Gastrocnemius medialis (tissue), 4 donors: ENCODE data around the gene PLD1. TPM values are rescaled to one million over a fixed set of nuclear protein-coding genes. Genes with fewer than 3 reads are reported as not detected.

Source experiments
- ATAC-seq, 2 donors: fragments of 150-250 bp; one replicate each; pipeline ENCODE4 v1.9.1; 2016
- DNase-seq, 2 donors: peaks; one replicate each; pipeline ENCODE4 v3.0.0-alpha.2; 2019
- H3K27ac ChIP-seq, 4 donors: fragments of 200-600 bp; sonication (generic); 1 replicate in 1 of 4; 2 replicates in 3 of 4; pipeline ENCODE4 v1.5.1; 2016 to 2018; ENCODE audit warnings: mild to moderate bottlenecking in 2 of 4, moderate library complexity in 1 of 4
- H3K27me3 ChIP-seq, 3 donors: fragments of 200-600 bp; sonication (generic) in 2 of 3; 1 replicate in 1 of 3; 2 replicates in 2 of 3; pipeline versions ENCODE4 v1.5.1 to v1.6.0; 2016 to 2019; ENCODE audit warnings: mild to moderate bottlenecking in 1 of 3, moderate library complexity in 1 of 3
- H3K36me3 ChIP-seq, 2 donors: fragments of 200-600 bp; sonication (generic) in 1 of 2; one replicate each; pipeline ENCODE4 v1.5.1; 2017 to 2018
- H3K4me1 ChIP-seq, 2 donors: fragments of 200-600 bp; sonication (generic) in 1 of 2; one replicate each; pipeline ENCODE4 v1.5.1; 2016 to 2017; ENCODE audit warnings: mild to moderate bottlenecking in 2 of 2
- H3K4me3 ChIP-seq, 4 donors: fragments of 200-600 bp; sonication (generic) in 3 of 4; 1 replicate in 1 of 4; 2 replicates in 3 of 4; pipeline ENCODE4 v1.5.1; 2016 to 2019; ENCODE audit warnings: mild to moderate bottlenecking in 2 of 4
- H3K9me3 ChIP-seq, 3 donors: fragments of 200-600 bp; sonication (generic) in 2 of 3; 1 replicate in 1 of 3; 2 replicates in 2 of 3; pipeline ENCODE4 v1.5.1; 2016 to 2019
- CTCF ChIP-seq, 5 experiments: fragments of 450-650 bp in 3 of 5; fragments of 200-600 bp in 2 of 5; sonication (generic) in 2 of 5; IDR thresholded peaks in 4 of 5; conservative IDR thresholded peaks in 1 of 5; 1 replicate in 4 of 5; 2 replicates in 1 of 5; pipeline ENCODE4 v1.5.1; 2016 to 2019; ENCODE audit warnings: antibody characterized with exemption in 5 of 5, mild to moderate bottlenecking in 3 of 5, moderate library complexity in 3 of 5
- POLR2A ChIP-seq, 2 donors: fragments of 450-650 bp; IDR thresholded peaks; one replicate each; pipeline ENCODE4 v1.6.1; 2017; ENCODE audit warnings: antibody characterized with exemption in 2 of 2, mild to moderate bottlenecking in 2 of 2, moderate library complexity in 2 of 2
- in situ Hi-C, 4 donors: fragments of 200-750 bp; cut with MboI; loops; one replicate each; pipeline versions ENCODE4 v1.15.0 to v1.8.0; 2017; ENCODE audit warnings: low sequenced_read_pairs in 4 of 4
- intact Hi-C: fragments of 100-400 bp; cut with DNase I; formaldehyde crosslinking; loops from one replicate; pipeline ENCODE4 v1.15.1; 2023; ENCODE audit warnings: low total_unique reads
- total RNA-seq, 4 donors: library from RNA; depleted of rRNA; stranded (reverse); fragments of >200 nt; gene quantifications; one replicate each; pipeline versions ENCODE4 v1.1.0 to v1.2.3, GENCODE V29; 2016

The PLD1 gene
- total RNA-seq, 4 donors from 2014 or later, result 1.9 to 5.6 (median 4.6) TPM

- in situ Hi-C loops, result no loop called here
- Histone ChIP-seq H3K4me3 (no peak overlapping the region), H3K27ac (no peak overlapping the region), H3K36me3 (no peaks in the 10 kb centered on the region), H3K27me3 (no peaks in the 10 kb centered on the region), H3K4me1 (peaks cover 11 to 14% of the 10 kb centered on the region in 2 donors), H3K9me3 (no peaks in the 10 kb centered on the region)
- DNase-seq, result no peak
- no peak for TF ChIP-seq POLR2A (IDR thresholded peaks at IDR 0.05)
- TF ChIP-seq CTCF (IDR thresholded peaks at IDR 0.05 in 4 of 5, conservative IDR thresholded peaks at IDR 0.05 in 1 of 5), result no peak
- ATAC-seq, result no peak
- intact Hi-C loops, result no loop called here
These were observed 66.0 kb downstream of the PLD1 start for GRCh38 chr3:171744158-171744741.

GRCh38 chr3:171743327-171744157 is 66.7 kb downstream of the PLD1 start:
- ATAC-seq (no peak), DNase-seq (no peak)
- Histone ChIP-seq H3K27ac (no peak overlapping the region), H3K4me3 (no peak overlapping the region), H3K9me3 (no peaks in the 10 kb centered on the region), H3K4me1 (peaks cover 8% of the 10 kb centered on the region in 2 donors), H3K36me3 (no peaks in the 10 kb centered on the region), H3K27me3 (no peaks in the 10 kb centered on the region)
- TF ChIP-seq POLR2A (IDR thresholded peaks at IDR 0.05), result no peak
- no peak for TF ChIP-seq CTCF (IDR thresholded peaks at IDR 0.05 in 4 of 5, conservative IDR thresholded peaks at IDR 0.05 in 1 of 5)
- intact Hi-C loops, result no loop called here
- in situ Hi-C loops, result no loop called here

DNA sequence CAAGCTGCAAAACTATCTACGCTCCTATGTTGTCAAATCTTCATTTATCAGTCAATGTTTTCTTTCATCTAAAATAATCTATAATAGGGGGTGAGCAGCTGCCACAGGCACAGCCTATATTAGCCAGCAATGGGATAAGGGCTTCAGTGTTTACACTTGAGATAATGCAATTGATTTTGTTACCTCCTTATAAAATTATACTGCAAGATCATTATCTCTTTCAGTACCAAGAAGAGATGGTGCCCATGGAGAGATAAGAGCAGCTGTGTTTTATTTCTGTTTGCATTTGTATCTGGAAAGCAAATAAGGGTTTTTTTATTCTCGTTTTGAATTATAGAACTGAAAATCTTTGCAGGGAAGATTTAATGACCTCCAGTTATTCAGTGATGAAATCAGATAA is 68.9 kb downstream of the PLD1 start:
- TF ChIP-seq CTCF (IDR thresholded peaks at IDR 0.05 in 4 of 5, conservative IDR thresholded peaks at IDR 0.05 in 1 of 5), result no peak
- TF ChIP-seq POLR2A (IDR thresholded peaks at IDR 0.05), result no peak
- ATAC-seq (no peak), DNase-seq (no peak)
- H3K27me3 ChIP-seq, result no peaks in the 10 kb centered on the region
- H3K4me3 ChIP-seq, result no peak overlapping the region
- intact Hi-C loops (no loop called here), in situ Hi-C loops (no loop called here)
- H3K9me3 ChIP-seq, result no peaks in the 10 kb centered on the region
- H3K27ac ChIP-seq, result no peak overlapping the region
- no peaks in the 10 kb centered on the region for H3K36me3 ChIP-seq
- no peaks in the 10 kb centered on the region for H3K4me1 ChIP-seq

DNA sequence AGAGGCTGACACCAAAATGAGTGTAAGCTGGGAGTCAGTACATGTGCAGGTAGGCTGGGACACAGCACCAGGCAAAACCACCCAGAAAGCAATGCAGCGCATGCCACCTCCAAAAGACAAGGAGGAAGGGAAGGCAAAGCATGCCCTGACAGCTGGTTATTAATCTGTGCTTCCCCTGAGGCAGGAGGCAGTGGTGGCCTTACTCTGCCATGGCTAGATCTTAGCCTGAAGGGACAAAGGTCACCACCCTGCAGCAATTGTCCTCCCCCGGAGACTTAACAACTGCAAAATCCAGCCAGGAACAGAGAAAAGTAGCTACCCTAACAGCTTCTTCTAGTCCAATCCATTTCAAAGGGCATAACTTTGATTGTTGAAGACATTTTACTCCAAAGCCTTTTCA is 73.7 kb downstream of the PLD1 start:
- intact Hi-C loops (no loop called here), in situ Hi-C loops (no loop called here)
- DNase-seq, result no peak
- no peaks in the 10 kb centered on the region for H3K27me3 ChIP-seq
- no peak for ATAC-seq
- H3K27ac ChIP-seq, result no peak overlapping the region
- no peak for TF ChIP-seq CTCF (IDR thresholded peaks at IDR 0.05 in 4 of 5, conservative IDR thresholded peaks at IDR 0.05 in 1 of 5)
- TF ChIP-seq POLR2A (IDR thresholded peaks at IDR 0.05), result no peak
- H3K9me3 ChIP-seq, result no peaks in the 10 kb centered on the region
- no peaks in the 10 kb centered on the region for H3K4me1 ChIP-seq
- no peak overlapping the region for H3K4me3 ChIP-seq
- H3K36me3 ChIP-seq, result no peaks in the 10 kb centered on the region
